ENCODE results near the gene SLC4A11.

- TF ChIP-seq CREB1 (CRISPR knock-in tag; IDR thresholded peaks at IDR 0.05; ENCODE audit: low read depth): no peak
- no peak for TF ChIP-seq POLR2AphosphoS5 (IDR thresholded peaks at IDR 0.05; ENCODE audit: low read depth)
These were observed 7.0 kb downstream of the SLC4A11 start for GRCh38 chr20:3231889-3232588.

Measured in GM23338 (cell line).